Mesothelial cell of epicardium (in vitro differentiated cells): Measurements from ENCODE around the gene VSTM2B. TPM values are rescaled to one million over a fixed set of nuclear protein-coding genes. Genes with fewer than 3 reads are reported as not detected.

Experiments
- DNase-seq, 2 experiments: peaks; one replicate each; pipeline ENCODE4 v3.0.0; 2021; ENCODE audit warnings: low spot score in 2 of 2; ENCODE audit not compliant: unreplicated experiment in 2 of 2
- H3K27ac Mint-ChIP-seq: 2 replicates; pipeline ENCODE4 v1.8.0; 2021; ENCODE audit warnings: mixed read lengths
- H3K27me3 Mint-ChIP-seq: 2 replicates; pipeline ENCODE4 v1.8.0; 2021; ENCODE audit warnings: low read depth, mixed read lengths
- H3K36me3 Mint-ChIP-seq: 2 replicates; pipeline ENCODE4 v1.8.0; 2021; ENCODE audit warnings: mixed read lengths
- H3K4me1 Mint-ChIP-seq: 2 replicates; pipeline ENCODE4 v1.8.0; 2021; ENCODE audit warnings: mixed read lengths
- H3K4me3 Mint-ChIP-seq: 2 replicates; pipeline ENCODE4 v1.8.0; 2021; ENCODE audit warnings: mild to moderate bottlenecking, moderate library complexity, mixed read lengths
- H3K9me3 Mint-ChIP-seq: 2 replicates; pipeline ENCODE4 v1.8.0; 2021; ENCODE audit warnings: mixed read lengths
- total RNA-seq: library from RNA; stranded (reverse); gene quantifications from 3 replicates; pipeline ENCODE4 v1.2.1, GENCODE V29; 2021
- TF ChIP-seq, protein P1 (sequence below): fragments of 200-600 bp; sonication (generic); IDR thresholded peaks from one replicate; pipeline ENCODE4 v1.5.0; 2021; ENCODE audit warnings: antibody characterized with exemption; ENCODE audit not compliant: unreplicated experiment

Gene VSTM2B
- total RNA-seq, result not detected in 3 replicates

DNA sequence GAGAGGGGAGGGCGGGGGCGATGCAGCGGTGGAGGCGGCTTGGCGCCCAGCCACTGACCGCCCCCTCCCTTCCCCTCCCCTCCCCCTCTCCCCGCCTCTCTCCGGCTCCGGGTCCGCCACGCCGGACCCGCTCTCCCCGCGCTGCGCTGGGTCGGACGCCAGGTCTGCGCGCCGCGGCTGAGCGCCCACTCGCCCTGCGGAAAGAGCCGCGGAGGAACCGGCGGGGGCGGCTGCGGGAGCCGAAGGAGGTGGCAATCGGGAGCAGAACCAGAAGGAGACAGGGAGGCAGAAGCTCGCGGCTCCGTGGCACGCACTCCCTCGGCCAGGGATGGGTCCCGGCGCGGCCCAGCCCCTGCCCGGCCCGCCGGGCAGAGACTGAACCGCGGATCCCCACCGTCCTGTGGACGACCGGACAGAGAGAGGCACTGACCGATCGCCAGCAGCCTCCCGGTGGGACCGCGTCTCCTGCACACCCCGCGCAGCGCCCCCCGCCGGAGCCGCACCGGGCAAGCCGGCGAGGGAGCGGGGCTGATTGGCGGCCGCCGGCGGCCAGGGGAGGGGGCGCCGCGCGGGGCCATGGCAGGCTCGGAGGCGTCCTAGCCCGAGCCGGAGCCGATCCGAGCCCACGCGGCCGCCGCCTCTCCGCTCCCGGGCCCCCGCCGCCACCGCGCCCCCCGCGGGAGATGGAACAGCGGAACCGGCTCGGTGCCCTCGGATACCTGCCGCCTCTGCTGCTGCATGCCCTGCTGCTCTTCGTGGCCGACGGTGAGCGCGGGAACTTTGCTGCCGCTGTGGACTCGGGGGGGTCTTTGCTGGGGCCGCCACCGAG is at the start of gene VSTM2B:
Gene VSTM2B, plus strand, starts transcription at position 94 of the 829 bp plus-strand sequence. Its CDS starts 590 bp downstream, at position 684.
- peaks cover 19% of the 10 kb centered on the region for H3K4me1 Mint-ChIP-seq
- no peak within 1 kb of the TSS for H3K27ac Mint-ChIP-seq
- H3K4me3 Mint-ChIP-seq, result peak within 1 kb of the TSS; percentile 46
- peaks cover 84% of the 10 kb centered on the region for H3K27me3 Mint-ChIP-seq
- H3K9me3 Mint-ChIP-seq, result no peaks in the 10 kb centered on the region
- no peaks in the 10 kb centered on the region for H3K36me3 Mint-ChIP-seq
- DNase-seq, result no peak
- TF ChIP-seq, protein P1, sequence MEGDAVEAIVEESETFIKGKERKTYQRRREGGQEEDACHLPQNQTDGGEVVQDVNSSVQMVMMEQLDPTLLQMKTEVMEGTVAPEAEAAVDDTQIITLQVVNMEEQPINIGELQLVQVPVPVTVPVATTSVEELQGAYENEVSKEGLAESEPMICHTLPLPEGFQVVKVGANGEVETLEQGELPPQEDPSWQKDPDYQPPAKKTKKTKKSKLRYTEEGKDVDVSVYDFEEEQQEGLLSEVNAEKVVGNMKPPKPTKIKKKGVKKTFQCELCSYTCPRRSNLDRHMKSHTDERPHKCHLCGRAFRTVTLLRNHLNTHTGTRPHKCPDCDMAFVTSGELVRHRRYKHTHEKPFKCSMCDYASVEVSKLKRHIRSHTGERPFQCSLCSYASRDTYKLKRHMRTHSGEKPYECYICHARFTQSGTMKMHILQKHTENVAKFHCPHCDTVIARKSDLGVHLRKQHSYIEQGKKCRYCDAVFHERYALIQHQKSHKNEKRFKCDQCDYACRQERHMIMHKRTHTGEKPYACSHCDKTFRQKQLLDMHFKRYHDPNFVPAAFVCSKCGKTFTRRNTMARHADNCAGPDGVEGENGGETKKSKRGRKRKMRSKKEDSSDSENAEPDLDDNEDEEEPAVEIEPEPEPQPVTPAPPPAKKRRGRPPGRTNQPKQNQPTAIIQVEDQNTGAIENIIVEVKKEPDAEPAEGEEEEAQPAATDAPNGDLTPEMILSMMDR, result no peak

DNA sequence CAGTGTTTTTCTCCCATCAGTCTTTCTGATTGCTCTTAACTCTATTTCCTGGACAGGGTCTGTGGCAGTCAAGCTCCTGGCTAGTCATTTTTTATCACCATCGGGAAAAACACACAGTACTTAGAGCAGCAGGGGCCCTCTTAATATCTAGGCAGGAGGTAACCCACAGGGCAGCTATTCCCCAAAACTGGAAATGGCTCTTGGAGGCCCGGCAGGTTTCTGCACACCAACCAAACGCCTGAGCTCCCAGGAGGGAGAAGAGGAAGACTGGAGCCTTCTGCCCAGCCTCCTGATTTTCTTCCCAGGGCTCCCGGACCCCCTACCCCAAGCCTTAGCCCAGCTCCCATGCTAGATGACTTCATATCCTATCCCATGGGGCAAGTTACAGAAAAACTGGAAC is 49.3 kb upstream of the VSTM2B start:
- TF ChIP-seq, protein P1, result no peak
- H3K9me3 Mint-ChIP-seq, result peaks cover 10% of the 10 kb centered on the region
- no peaks in the 10 kb centered on the region for H3K36me3 Mint-ChIP-seq
- no peak overlapping the region for H3K4me3 Mint-ChIP-seq
- H3K4me1 Mint-ChIP-seq, result no peaks in the 10 kb centered on the region
- peaks cover 40% of the 10 kb centered on the region for H3K27me3 Mint-ChIP-seq
- no peak overlapping the region for H3K27ac Mint-ChIP-seq
- DNase-seq, result no peak

DNA sequence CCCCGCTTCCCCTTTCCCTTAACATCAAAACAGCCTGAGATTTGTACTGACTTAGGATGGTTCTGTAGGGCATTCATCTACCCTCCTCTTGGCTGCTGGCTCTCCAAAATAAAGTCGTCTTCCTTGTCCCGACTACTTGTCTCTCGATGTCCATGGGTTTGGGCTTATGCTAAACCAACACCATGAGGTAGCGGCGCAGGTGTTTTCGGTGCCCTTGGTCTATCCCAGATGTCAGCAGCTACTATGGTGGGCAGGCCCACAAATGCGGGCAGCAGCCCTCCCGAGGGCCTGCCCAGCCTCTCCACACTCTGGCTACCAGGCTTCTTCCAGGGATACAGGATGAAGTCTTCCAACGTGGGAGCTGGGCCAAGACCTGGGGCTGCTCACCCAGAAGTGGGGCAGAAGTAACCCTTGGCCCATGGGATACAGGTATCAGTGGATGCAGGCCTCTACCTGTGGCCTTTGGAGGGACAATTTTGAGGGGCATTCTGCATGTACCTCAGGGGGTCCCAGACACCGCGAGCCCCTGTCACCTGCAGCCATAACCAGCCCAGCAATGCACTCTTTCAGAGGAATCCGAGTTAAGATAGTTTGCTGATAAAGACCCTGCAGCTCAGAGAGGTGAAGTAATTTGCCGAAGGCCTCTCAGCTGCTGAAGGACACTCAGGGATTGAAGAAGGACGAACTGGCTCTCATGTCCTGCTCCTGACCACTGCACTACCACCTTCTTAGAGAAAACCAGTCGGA is 47.8 kb upstream of the VSTM2B start:
- Mint-ChIP-seq H3K4me1 (no peaks in the 10 kb centered on the region), H3K9me3 (peaks cover 13% of the 10 kb centered on the region), H3K27ac (no peak overlapping the region), H3K27me3 (peaks cover 40% of the 10 kb centered on the region), H3K36me3 (no peaks in the 10 kb centered on the region), H3K4me3 (no peak overlapping the region)
- DNase-seq, result no peak
- TF ChIP-seq, protein P1, result no peak

DNA sequence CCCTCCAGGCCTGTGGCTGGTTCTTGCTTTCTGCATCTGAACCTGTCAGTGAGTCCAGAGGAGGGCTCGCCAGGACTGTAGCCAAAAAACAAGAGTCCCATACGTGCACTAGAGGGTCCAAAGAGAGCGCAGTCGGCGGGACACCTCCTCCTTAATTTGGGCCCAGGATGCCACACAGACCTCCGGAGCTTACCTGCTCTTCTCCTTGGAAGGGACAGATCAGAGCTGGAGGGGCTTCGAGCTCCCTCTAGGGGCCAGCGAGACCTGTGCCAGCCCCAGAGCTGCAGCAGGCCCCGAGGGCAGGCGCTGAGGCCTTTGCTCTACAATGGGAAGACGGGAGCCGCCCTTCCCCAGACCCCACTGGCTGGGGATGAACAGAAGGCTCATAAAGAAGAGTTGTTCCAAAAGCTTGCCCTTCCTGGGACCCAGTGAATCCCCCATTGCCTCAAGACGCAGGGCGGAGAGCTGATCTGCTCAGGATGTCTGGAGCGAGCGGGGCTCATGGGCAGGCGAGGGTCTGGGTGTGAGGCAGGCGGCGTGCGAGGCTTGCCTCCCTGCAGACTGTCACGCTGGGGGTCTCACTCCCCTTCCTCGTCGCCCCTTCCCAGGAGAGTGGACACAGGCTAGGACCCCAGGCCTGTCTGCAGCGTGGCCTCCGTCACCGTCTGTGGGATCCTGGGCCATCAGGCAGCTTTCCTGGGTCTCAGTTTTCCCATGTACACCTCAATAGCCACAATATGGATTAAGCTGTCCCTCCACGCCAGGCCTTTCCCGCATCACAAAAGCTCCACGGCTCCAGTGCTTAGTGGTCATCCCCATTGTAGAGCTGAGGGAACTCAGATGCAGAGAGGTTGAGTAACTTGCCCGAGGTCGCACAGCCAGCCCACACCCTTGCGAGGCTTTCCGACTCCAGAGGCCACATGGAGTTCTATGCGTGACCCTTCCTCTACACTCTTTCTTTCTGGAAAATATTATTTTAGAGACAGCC is 46.9 kb upstream of the VSTM2B start:
- TF ChIP-seq, protein P1, result peak; percentile 45
- Mint-ChIP-seq H3K36me3 (no peaks in the 10 kb centered on the region), H3K27ac (no peak overlapping the region), H3K4me1 (no peaks in the 10 kb centered on the region), H3K9me3 (peaks cover 13% of the 10 kb centered on the region), H3K4me3 (no peak overlapping the region), H3K27me3 (peaks cover 35% of the 10 kb centered on the region)
- peak in 1 of 2 experiments; percentile 61 for DNase-seq

DNA sequence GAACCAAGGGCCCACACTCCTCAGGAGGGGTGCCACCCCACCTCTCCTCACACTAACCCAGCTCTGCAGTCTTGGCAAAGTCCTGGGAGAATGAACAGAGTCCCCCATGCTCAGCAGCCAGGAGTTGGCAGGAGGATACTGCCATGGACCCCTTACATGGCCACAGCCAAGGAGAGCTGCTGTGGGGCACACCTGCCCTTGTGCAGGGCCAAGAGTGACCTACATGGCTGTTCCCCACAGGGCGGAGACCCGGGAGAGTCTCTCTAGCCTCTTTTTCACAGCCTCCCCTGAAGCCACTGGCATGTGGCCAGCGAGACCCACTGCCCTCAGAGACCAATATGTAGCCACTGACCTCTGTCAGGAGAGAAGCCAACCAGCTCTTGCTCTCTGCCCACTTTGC is 45.9 kb upstream of the VSTM2B start:
- Mint-ChIP-seq H3K36me3 (no peaks in the 10 kb centered on the region), H3K4me3 (no peak overlapping the region), H3K27me3 (peaks cover 29% of the 10 kb centered on the region), H3K4me1 (no peaks in the 10 kb centered on the region), H3K27ac (no peak overlapping the region), H3K9me3 (peaks cover 13% of the 10 kb centered on the region)
- TF ChIP-seq, protein P1, result no peak
- DNase-seq, result no peak
